ENCODE results near the gene RER1.
A peak's percentile ranks its signal among the peaks of the same experiment; 100 is the strongest.

Gene RER1

GRCh38 chr1:2391041-2391930 is at the start of gene RER1, which contains the start of gene MORN1:
TSS of gene RER1 (plus strand) at chr1:2391841. CDS start at chr1:2395791, 3,950 bp downstream.
TSS of gene MORN1 (minus strand) at chr1:2391554. CDS start at chr1:2391533, 21 bp downstream.
- peak; percentile 97 for DNase-seq

GRCh38 chr1:2342384-2343022 is 49.1 kb upstream of the RER1 start:
- no peak for DNase-seq

- no peak for DNase-seq
Observed at GRCh38 chr1:2343023-2343935, 48.4 kb upstream of the RER1 start.

- peak; percentile 92 for DNase-seq
Observed at GRCh38 chr1:2344121-2344681, 47.4 kb upstream of the RER1 start.

- no peak for DNase-seq
Observed at GRCh38 chr1:2344744-2345296, 46.8 kb upstream of the RER1 start.

GRCh38 chr1:2345297-2346075 is 46.2 kb upstream of the RER1 start:
- no peak for DNase-seq

- DNase-seq, result no peak
Observed at GRCh38 chr1:2346691-2347408, 44.8 kb upstream of the RER1 start.

- DNase-seq, result no peak
Observed at GRCh38 chr1:2347409-2347785, 44.2 kb upstream of the RER1 start.

GRCh38 chr1:2347896-2348295 is 43.7 kb upstream of the RER1 start:
- no peak for DNase-seq

- no peak for DNase-seq
Observed at GRCh38 chr1:2348346-2349325, 43.0 kb upstream of the RER1 start.

- DNase-seq, result no peak
Observed at GRCh38 chr1:2349806-2350205, 41.8 kb upstream of the RER1 start.

GRCh38 chr1:2350501-2350900 is 41.1 kb upstream of the RER1 start:
- DNase-seq, result no peak

GRCh38 chr1:2350911-2351655 is 40.6 kb upstream of the RER1 start:
- DNase-seq, result no peak

- no peak for DNase-seq
Observed at GRCh38 chr1:2351723-2352122, 39.9 kb upstream of the RER1 start.

GRCh38 chr1:2352341-2352896 is 39.2 kb upstream of the RER1 start:
- DNase-seq, result no peak

GRCh38 chr1:2352897-2353550 is 38.6 kb upstream of the RER1 start:
- no peak for DNase-seq

- DNase-seq, result no peak
Observed at GRCh38 chr1:2353551-2354438, 37.8 kb upstream of the RER1 start.
